HAP-1 (cell line): ENCODE data around the gene MBD4.
"Not testable (repeated sequence)": the region's sequence is repeated elsewhere in the genome, so short reads cannot be mapped to it uniquely, and the experiment has no call there.

ENCODE experiments used
- DNase-seq, 2 experiments: peaks; one replicate each; pipeline ENCODE4 v3.0.0-alpha.2; 2016 to 2020; ENCODE audit warnings: low spot score in 2 of 2
- H3K27me3 ChIP-seq: fragments of 250-450 bp; sonication (Bioruptor Pico); 2 replicates; pipeline ENCODE4 v1.5.1; 2020; ENCODE audit warnings: low read depth, mild to moderate bottlenecking, moderate library complexity
- H3K36me3 ChIP-seq: fragments of 250-450 bp; sonication (Bioruptor Pico); replicated peaks from 2 replicates; pipeline ENCODE4 v1.5.1; 2020; ENCODE audit warnings: mild to moderate bottlenecking
- H3K4me1 ChIP-seq: fragments of 250-450 bp; sonication (Bioruptor Pico); 2 replicates; pipeline ENCODE4 v1.5.1; 2020; ENCODE audit warnings: mild to moderate bottlenecking
- H3K4me3 ChIP-seq: fragments of 250-450 bp; sonication (Bioruptor Pico); 2 replicates; pipeline ENCODE4 v1.5.1; 2020; ENCODE audit warnings: mild to moderate bottlenecking, moderate library complexity
- H3K9me3 ChIP-seq: fragments of 250-450 bp; sonication (Bioruptor Pico); 2 replicates; pipeline ENCODE4 v1.5.1; 2020; ENCODE audit warnings: mild to moderate bottlenecking, moderate library complexity
- in situ Hi-C: fragments of 300-500 bp; cut with MboI; formaldehyde crosslinking; loops from 3 replicates; pipeline ENCODE4 v1.14.3; 2020; ENCODE audit warnings: low sequenced_read_pairs, inconsistent platforms, mixed read lengths

Gene MBD4

GRCh38 chr3:129439817-129440617, at the start of gene MBD4, which contains the start of gene IFT122:
TSS of gene MBD4 (minus strand) at chr3:129439948. CDS start at chr3:129439833, 115 bp downstream.
TSS of gene IFT122 (plus strand) at chr3:129440224. CDS start at chr3:129440331, 107 bp downstream.
- in situ Hi-C loops, result no loop called here
- peak; percentile 98 to 99 for DNase-seq
- H3K27me3 ChIP-seq, result no peaks in the 10 kb centered on the region
- peaks cover 11% of the 10 kb centered on the region for H3K4me1 ChIP-seq
- peaks cover 11% of the 10 kb centered on the region for H3K36me3 ChIP-seq
- H3K9me3 ChIP-seq, result no peaks in the 10 kb centered on the region
- peak within 1 kb of the TSS; percentile 90 for H3K4me3 ChIP-seq

GRCh38 chr3:129489258-129489657, 49.5 kb upstream of the MBD4 start:
- not testable (repeated sequence) for DNase-seq, H3K36me3 ChIP-seq, H3K9me3 ChIP-seq, H3K4me1 ChIP-seq, H3K4me3 ChIP-seq, H3K27me3 ChIP-seq
- in situ Hi-C loops, result loop anchor here (10.0 to 25.0 kb wide), 2 partner anchors 348 to 456 kb away; no protein-coding TSS in a partner anchor

GRCh38 chr3:129487868-129488335, 48.2 kb upstream of the MBD4 start:
- not testable (repeated sequence) for DNase-seq, H3K27me3 ChIP-seq, H3K4me3 ChIP-seq, H3K9me3 ChIP-seq, H3K4me1 ChIP-seq, H3K36me3 ChIP-seq
- in situ Hi-C loops, result loop anchor here (10.0 to 25.0 kb wide), 2 partner anchors 349 to 457 kb away; no protein-coding TSS in a partner anchor

DNA sequence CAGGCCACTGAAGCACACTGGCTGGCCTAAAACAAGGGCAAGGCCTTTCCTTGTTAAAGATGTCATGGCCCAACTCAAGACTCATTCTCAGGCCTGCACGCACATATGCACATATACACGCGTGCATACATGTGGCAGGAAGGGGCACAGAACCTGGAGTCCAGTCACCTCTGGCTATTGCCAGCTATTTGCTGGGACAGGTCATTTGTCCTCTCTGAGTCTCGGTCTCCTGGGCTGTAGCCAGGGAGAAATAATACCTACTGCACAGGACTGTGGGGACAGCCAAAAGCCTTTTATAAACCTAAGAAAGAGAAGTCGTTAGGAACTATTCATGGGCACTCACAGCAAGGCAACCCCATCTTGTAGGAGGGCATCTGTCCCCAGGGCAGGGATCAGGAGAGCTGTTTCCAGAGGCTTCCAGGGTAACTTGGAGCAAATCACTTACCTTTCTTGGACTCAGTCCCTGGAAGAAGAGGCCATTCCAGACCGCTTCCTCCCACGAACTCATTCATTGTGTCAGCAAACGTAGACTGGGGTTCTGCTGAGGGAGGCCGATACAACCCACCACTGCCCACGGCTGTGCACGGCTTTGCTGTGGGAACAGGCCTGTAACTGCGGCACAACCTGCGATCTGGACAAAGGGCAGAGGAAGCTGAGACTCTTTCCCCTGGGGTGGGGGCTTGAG, 47.6 kb upstream of the MBD4 start:
- Histone ChIP-seq H3K9me3 (no peaks in the 10 kb centered on the region), H3K27me3 (no peaks in the 10 kb centered on the region), H3K4me3 (no peak overlapping the region), H3K36me3 (no peaks in the 10 kb centered on the region; the same call in 1 of the 2 replicates), H3K4me1 (no peaks in the 10 kb centered on the region)
- in situ Hi-C loops, result loop anchor here (10.0 to 25.0 kb wide), 2 partner anchors 350 to 457 kb away; no protein-coding TSS in a partner anchor
- no peak for DNase-seq

DNA sequence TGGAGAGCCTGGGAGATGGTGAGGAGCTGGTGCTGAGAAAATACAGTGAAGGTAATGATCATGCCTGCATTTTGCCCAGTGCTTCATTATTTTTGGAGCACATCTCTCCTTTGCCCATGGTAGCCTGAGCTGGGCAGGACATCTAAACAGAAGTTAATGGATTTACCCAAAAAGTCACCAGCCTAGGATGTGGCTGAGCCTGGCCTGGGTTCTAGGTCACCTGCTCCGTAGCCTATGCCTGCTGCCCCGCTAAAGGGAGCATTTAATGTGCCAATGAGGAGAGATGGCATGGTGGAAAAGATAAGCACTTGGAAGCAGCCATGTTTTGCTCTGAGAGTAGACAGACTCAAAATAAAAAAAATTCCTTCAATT, 46.9 kb upstream of the MBD4 start:
- Histone ChIP-seq H3K36me3 (0 out of 2 replicates have a peak, but pooled peaks cover 2% of the 10 kb centered on the region), H3K4me1 (no peaks in the 10 kb centered on the region)
- in situ Hi-C loops, result loop anchor here (10.0 to 25.0 kb wide), 2 partner anchors 351 to 458 kb away; no protein-coding TSS in a partner anchor

DNA sequence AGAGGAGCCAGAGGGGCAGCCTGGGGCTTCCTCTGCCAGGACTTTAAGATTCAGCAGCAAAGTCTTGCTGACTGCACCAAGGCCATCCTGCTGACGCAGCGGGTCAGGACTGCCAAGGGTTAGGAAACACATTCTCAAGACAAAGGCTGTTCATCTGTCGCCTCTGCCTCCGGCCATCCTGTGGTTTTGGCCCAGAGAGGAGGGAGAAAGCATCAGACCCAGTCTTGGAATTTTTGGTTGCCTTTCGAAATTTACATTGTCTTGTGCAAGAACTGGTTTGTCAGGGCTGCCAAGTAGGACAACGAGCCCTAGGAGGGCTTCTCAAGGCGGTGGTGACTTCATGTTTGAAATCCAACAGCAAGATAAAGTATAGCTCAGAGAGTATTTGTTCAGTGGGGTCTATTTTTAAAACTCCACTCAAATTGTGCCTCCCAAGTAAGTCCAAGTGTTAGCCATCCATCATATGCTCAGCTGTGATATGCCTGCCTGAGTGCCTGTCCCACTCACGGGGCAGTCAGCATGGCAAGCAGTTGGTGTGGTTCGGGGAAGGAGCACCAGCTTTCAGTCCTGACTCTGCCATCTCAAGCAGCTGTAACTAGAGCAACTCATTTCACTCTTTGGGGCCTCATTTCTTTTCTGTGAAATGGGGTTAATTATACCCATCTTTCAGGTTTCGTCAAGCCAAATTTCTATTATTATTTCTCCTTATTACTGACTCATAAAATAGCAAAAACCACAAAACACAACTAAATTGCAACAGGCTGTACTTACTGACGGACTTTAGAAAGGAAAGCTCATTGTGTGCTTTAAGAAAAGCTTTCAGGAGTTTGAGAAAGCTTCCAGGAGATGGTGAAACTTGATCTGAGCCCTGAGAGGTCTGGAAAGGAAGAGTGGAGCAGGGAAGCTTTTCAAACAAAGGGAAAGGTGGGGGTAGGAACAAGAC, 46.2 kb upstream of the MBD4 start:
- peak in 1 of 2 experiments; percentile 11 for DNase-seq
- H3K4me3 ChIP-seq, result no peak overlapping the region
- H3K9me3 ChIP-seq, result no peaks in the 10 kb centered on the region
- H3K27me3 ChIP-seq, result no peaks in the 10 kb centered on the region
- in situ Hi-C loops, result loop anchor here (10.0 to 25.0 kb wide), 2 partner anchors 351 to 459 kb away; no protein-coding TSS in a partner anchor
- 0 out of 2 replicates have a peak, but pooled peaks cover 3% of the 10 kb centered on the region for H3K36me3 ChIP-seq
- no peaks in the 10 kb centered on the region for H3K4me1 ChIP-seq

More for the DNA sequence above, 46.9 kb upstream of the MBD4 start:
- H3K4me3 ChIP-seq, result no peak overlapping the region
- no peaks in the 10 kb centered on the region for H3K9me3 ChIP-seq
- H3K27me3 ChIP-seq, result no peaks in the 10 kb centered on the region
- no peak for DNase-seq

- not testable (repeated sequence) for DNase-seq, H3K9me3 ChIP-seq, H3K4me3 ChIP-seq, H3K36me3 ChIP-seq, H3K4me1 ChIP-seq, H3K27me3 ChIP-seq
- in situ Hi-C loops, result loop anchor here (10.0 to 25.0 kb wide), 2 partner anchors 352 to 460 kb away; no protein-coding TSS in a partner anchor
These were observed 45.4 kb upstream of the MBD4 start for GRCh38 chr3:129485146-129485545.

GRCh38 chr3:129483870-129484269, 44.1 kb upstream of the MBD4 start:
- Histone ChIP-seq H3K36me3 (peaks cover 10% of the 10 kb centered on the region), H3K9me3 (no peaks in the 10 kb centered on the region), H3K4me3 (no peak overlapping the region), H3K4me1 (no peaks in the 10 kb centered on the region), H3K27me3 (no peaks in the 10 kb centered on the region)
- DNase-seq, result no peak
- in situ Hi-C loops, result loop anchor here (10.0 to 25.0 kb wide), 2 partner anchors 353 to 461 kb away; no protein-coding TSS in a partner anchor

DNA sequence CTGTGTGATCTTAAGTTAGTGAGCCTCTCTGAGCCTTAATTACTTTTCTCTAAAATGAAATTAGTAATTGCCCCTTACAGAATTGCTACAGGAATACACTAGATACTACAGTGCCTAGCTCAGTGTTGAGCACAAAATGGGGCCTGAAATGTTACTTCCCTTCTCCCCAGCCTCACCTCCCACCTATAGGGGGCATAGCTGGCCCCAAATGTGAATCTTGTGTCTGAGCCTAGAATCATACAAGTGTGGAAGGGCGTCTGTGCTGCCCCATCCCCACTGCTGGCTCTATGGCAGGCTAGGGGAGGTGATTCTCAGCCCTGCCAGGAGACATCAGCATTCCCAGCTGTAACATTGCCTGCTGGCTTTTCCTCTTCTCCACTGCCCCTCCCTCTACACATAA, 43.0 kb upstream of the MBD4 start:
- DNase-seq, result peak in 1 of 2 experiments; percentile 35
- no peak overlapping the region for H3K4me3 ChIP-seq
- H3K36me3 ChIP-seq, result peaks cover 10% of the 10 kb centered on the region
- H3K9me3 ChIP-seq, result no peaks in the 10 kb centered on the region
- in situ Hi-C loops, result loop anchor here (10.0 to 25.0 kb wide), 2 partner anchors 355 to 462 kb away; no protein-coding TSS in a partner anchor
- no peaks in the 10 kb centered on the region for H3K4me1 ChIP-seq
- no peaks in the 10 kb centered on the region for H3K27me3 ChIP-seq

DNA sequence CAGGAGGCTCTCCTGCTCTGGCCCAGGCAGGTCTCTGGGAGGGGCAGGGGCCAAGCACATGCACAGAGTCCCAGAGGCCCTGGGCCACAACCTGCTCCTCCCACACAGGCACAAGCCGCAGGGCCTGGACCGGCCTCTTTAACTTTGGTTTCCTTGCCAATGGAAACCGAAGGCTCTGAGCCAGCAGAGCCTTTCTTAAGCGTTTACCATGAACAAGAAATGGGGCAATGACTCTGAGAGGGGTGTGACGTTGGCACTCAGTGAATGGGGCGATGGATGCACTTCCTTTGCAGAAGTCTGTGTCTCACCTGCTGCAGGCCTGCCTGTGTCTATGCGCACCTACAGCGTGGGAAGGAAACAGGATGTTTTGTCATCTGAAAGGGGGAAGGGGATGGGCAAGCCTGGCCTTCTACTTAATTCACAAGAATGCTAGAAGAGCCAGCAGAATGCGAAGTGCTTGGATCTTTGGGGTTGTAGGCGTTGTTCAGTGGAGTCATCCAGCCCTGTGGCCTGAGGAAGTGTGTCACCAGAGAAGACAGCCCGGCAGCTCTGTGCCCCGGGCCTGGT, 42.1 kb upstream of the MBD4 start:
- Histone ChIP-seq H3K9me3 (no peaks in the 10 kb centered on the region), H3K36me3 (peaks cover 10% of the 10 kb centered on the region), H3K27me3 (no peaks in the 10 kb centered on the region), H3K4me1 (no peaks in the 10 kb centered on the region), H3K4me3 (no peak overlapping the region)
- DNase-seq, result no peak
- in situ Hi-C loops, result loop anchor here (10.0 to 25.0 kb wide), 2 partner anchors 355 to 463 kb away; no protein-coding TSS in a partner anchor

DNA sequence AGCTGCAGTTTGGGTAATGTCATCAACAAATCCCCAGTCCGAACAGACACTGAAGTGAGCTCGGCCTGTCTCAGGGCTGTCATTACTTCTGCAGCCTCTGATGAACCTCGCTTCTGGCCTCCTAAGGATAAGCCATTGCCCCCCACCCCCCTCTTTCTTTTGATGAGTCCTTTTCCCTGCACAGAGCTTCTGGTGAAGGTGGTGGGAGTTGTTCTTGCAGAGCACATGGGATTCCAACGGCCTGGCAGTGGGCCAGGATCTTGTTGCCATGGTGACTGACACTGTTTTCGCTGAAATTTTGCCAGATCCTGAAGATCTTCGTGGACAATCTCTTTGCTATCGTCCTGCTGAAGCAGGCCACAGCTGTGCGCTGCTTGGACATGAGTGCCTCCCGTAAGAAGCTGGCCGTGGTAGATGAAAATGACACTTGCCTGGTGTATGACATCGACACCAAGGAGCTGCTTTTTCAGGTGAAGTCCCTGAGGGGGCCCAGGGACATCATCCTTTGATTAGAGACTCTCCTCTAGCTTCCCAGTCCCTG, 41.5 kb upstream of the MBD4 start:
- peak in 1 of 2 experiments; percentile 42 for DNase-seq
- H3K36me3 ChIP-seq, H3K9me3 ChIP-seq, H3K4me3 ChIP-seq, H3K27me3 ChIP-seq, H3K4me1 ChIP-seq: not testable (repeated sequence)
- in situ Hi-C loops, result loop anchor here (10.0 to 25.0 kb wide), 2 partner anchors 356 to 464 kb away; no protein-coding TSS in a partner anchor

DNA sequence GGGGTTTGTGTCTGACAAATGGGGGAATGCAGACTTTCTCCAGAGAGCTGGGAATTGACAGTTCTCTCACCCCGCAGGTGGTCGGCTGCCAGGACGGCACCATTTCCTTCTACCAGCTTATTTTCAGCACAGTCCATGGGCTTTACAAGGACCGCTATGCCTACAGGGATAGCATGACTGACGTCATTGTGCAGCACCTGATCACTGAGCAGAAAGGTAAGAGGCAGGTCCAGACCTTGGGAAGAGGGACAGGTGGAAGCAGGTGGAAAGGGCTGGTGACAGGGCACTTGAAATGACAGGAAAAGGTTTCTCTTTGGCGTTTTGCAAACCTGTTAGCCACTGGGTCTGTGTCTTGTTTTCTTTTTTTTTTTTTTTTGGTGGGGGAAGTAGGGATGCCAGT, 36.8 kb upstream of the MBD4 start:
- Histone ChIP-seq H3K4me3 (no peak overlapping the region), H3K36me3 (peaks cover 7% of the 10 kb centered on the region), H3K4me1 (no peaks in the 10 kb centered on the region; the same call in 1 of the 2 replicates), H3K27me3 (no peaks in the 10 kb centered on the region), H3K9me3 (no peaks in the 10 kb centered on the region)
- DNase-seq, result no peak
- in situ Hi-C loops, result loop anchor here (25.0 kb wide), 1 partner anchor 361 kb away; no protein-coding TSS in a partner anchor
